BJ (cell line): ENCODE data around the gene MT2A. TPM values are rescaled to one million over a fixed set of nuclear protein-coding genes. Genes with fewer than 3 reads are reported as not detected.
"Not testable (repeated sequence)": the region's sequence is repeated elsewhere in the genome, so short reads cannot be mapped to it uniquely, and the experiment has no call there.

ENCODE experiments used
- CTCF ChIA-PET: fragments of 350-600 bp; formaldehyde crosslinking; extraction: SDS; loops from one replicate; lab custom pipeline; 2021; ENCODE audit warnings: antibody characterized with exemption, inconsistent platforms; lab: Yijun Ruan, JAX
- POLR2A ChIA-PET: fragments of 300-600 bp; sonication (Branson Sonifier 250); formaldehyde crosslinking; extraction: SDS; loops from one replicate; lab custom pipeline; 2021; ENCODE audit warnings: antibody characterized with exemption; lab: Charles Lee
- DNase-seq: peaks from one replicate; pipeline ENCODE4 v3.0.0-alpha.2; 2011; ENCODE audit warnings: low read depth
- H3K27me3 ChIP-seq: 2 replicates; pipeline ENCODE4 v1.6.0; 2011; ENCODE audit warnings: low read length; ENCODE audit not compliant: control insufficient read depth, insufficient read depth
- H3K36me3 ChIP-seq: 2 replicates; pipeline ENCODE4 v1.5.1; 2011; ENCODE audit warnings: low read length; ENCODE audit not compliant: control insufficient read depth, insufficient read depth
- H3K4me3 ChIP-seq: 2 replicates; pipeline ENCODE4 v1.5.1; 2011; ENCODE audit warnings: low read depth, mild to moderate bottlenecking, control low read depth, low read length
- CTCF ChIP-seq: IDR thresholded peaks from 2 replicates; pipeline ENCODE4 v1.5.1; 2011; ENCODE audit warnings: low read depth, mild to moderate bottlenecking, control low read depth, inconsistent platforms, low read length, moderate library complexity; ENCODE audit not compliant: insufficient read depth
- polyA plus RNA-seq: library from polyadenylated mRNA; depleted of rRNA; stranded (reverse); fragments of >200 nt; gene quantifications from 2 replicates; pipeline ENCODE4 v1.2.3, GENCODE V29; 2011

Gene MT2A
- polyA plus RNA-seq, 1 experiment = 167 TPM

- CTCF ChIA-PET = interaction anchor here (0.6 to 3.6 kb wide), 25 partner anchors 10 to 274 kb away, joined by 3 to 53 read pairs (median 6); partner anchors contain the start of genes MT1M and MT4
Measured at GRCh38 chr16:56577300-56577625, 31.1 kb upstream of the MT2A start.

GRCh38 chr16:56580391-56581048, 27.9 kb upstream of the MT2A start:
- no peak for TF ChIP-seq CTCF
- CTCF ChIA-PET = interaction anchor here (1.3 to 3.5 kb wide), 2 partner anchors 23 to 122 kb away, joined by 3 to 10 read pairs; no protein-coding TSS in a partner anchor
- DNase-seq = no peak

More at GRCh38 chr16:56577300-56577625, 31.1 kb upstream of the MT2A start:
- no peak for DNase-seq
- TF ChIP-seq CTCF = no peak
- H3K36me3 ChIP-seq = no peaks in the 10 kb centered on the region
- no peak overlapping the region for H3K4me3 ChIP-seq
- POLR2A ChIA-PET = interaction anchor here (0.6 kb wide), 1 partner anchor 48 kb away, joined by 6 read pairs; the partner anchor contains the start of gene MT1E
- H3K27me3 ChIP-seq = peaks cover 2% of the 10 kb centered on the region

GRCh38 chr16:56582911-56583310, 25.5 kb upstream of the MT2A start:
- DNase-seq, H3K4me3 ChIP-seq, POLR2A ChIA-PET, H3K27me3 ChIP-seq, H3K36me3 ChIP-seq: not testable (repeated sequence)
- CTCF ChIA-PET = interaction anchor here (0.7 to 3.5 kb wide), 5 partner anchors 18 to 210 kb away, joined by 3 to 10 read pairs (median 3); no protein-coding TSS in a partner anchor

More at GRCh38 chr16:56580391-56581048, 27.9 kb upstream of the MT2A start:
- peaks cover 2% of the 10 kb centered on the region for H3K27me3 ChIP-seq
- H3K4me3 ChIP-seq = no peak overlapping the region
- POLR2A ChIA-PET = no interaction called here
- H3K36me3 ChIP-seq = no peaks in the 10 kb centered on the region

DNA sequence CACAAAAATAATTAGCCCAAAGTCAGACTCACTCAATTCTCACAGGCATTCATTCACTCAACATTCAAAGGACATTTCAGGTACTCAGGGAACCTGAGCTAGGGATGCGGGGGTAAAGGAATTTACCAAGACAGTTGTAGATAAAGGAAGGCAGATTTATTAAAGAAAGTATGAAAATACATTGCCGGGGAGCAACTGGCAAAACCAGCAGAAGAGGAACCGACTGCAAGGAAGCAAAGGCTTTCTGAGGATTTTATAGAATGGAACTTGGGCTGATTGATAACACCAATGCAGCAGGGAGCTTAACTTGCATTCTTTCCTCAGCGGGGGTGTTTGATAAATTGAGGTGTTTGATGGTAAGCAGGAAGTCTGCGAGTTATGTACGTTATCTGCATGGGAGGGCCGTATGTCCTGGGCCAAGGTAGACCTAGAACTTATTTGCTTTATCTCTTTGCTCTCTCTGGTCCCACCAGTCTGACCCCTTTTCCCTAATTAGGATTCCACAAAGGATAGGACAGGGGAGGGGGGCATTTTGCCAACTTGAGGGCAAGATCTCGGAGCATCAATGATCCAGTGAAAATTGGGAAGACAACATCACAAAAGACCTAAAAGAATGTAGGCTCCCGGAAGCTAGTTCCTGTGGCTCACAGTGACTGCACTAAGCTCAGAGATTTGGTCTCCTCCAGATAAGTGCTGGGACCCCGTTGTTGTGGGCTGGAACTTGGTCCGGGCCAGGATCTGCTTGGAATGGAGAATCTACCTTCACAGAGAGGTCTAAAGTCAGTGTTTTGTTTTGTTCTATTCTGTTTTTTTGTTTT, 24.8 kb upstream of the MT2A start:
- ChIA-PET CTCF (interaction anchor here (0.7 to 2.1 kb wide), 3 partner anchors 18 to 151 kb away, joined by 3 to 8 read pairs (median 3); no protein-coding TSS in a partner anchor), POLR2A (no interaction called here)
- H3K4me3 ChIP-seq = no peak overlapping the region
- no peak for TF ChIP-seq CTCF
- peaks cover 6% of the 10 kb centered on the region for H3K27me3 ChIP-seq
- H3K36me3 ChIP-seq = no peaks in the 10 kb centered on the region
- no peak for DNase-seq

DNA sequence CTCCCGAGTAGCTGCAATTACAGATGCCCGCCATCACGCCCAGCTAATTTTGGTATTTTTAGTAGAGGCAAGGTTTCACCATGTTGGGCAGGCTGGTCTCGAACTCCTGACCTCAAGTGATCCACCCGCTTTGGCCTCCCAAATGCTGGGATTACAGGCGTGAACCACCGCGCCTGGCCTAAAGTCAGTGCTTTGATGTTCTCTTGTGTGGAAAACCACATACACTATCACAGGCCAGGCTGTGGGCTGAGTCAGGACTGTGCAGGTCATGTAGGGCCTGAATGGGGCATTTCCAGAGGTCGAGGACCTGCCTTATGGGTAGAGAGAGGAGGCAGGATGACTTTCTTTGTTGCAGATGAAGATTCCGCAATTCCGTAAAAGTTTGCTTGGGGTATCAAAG, 24.1 kb upstream of the MT2A start:
- DNase-seq = no peak
- ChIA-PET POLR2A (no interaction called here), CTCF (interaction anchor here (1.4 kb wide), 1 partner anchor 95 kb away, joined by 3 read pairs; no protein-coding TSS in a partner anchor)
- Histone ChIP-seq H3K4me3 (no peak overlapping the region), H3K36me3 (no peaks in the 10 kb centered on the region), H3K27me3 (peaks cover 10% of the 10 kb centered on the region)
- no peak for TF ChIP-seq CTCF
